IgD-negative memory B cell (primary cell): ENCODE data around the gene ZKSCAN2. TPM values are rescaled to one million over a fixed set of nuclear protein-coding genes. Genes with fewer than 3 reads are reported as not detected.

ENCODE experiments used
- H3K27ac Mint-ChIP-seq, 3 donors: one replicate each; pipeline ENCODE4 v1.8.0; 2020 to 2022; ENCODE audit warnings: mild to moderate bottlenecking in 3 of 3, mixed read lengths in 3 of 3, moderate library complexity in 1 of 3
- H3K27me3 Mint-ChIP-seq: one replicate; pipeline ENCODE4 v1.8.0; 2021; ENCODE audit warnings: mixed read lengths
- H3K36me3 Mint-ChIP-seq: one replicate; pipeline ENCODE4 v1.8.0; 2020; ENCODE audit warnings: mild to moderate bottlenecking, mixed read lengths
- H3K4me1 Mint-ChIP-seq, 3 donors: one replicate each; pipeline ENCODE4 v1.8.0; 2020 to 2022; ENCODE audit warnings: mixed read lengths in 3 of 3, mild to moderate bottlenecking in 1 of 3
- H3K4me3 Mint-ChIP-seq, 4 donors: one replicate each; pipeline ENCODE4 v1.8.0; 2020 to 2022; ENCODE audit warnings: mild to moderate bottlenecking in 4 of 4, mixed read lengths in 4 of 4, moderate library complexity in 3 of 4
- H3K9me3 Mint-ChIP-seq, 3 donors: one replicate each; pipeline ENCODE4 v1.8.0; 2020 to 2021; ENCODE audit warnings: mixed read lengths in 3 of 3, mild to moderate bottlenecking in 1 of 3
- polyA plus RNA-seq: library from polyadenylated mRNA; unstranded; fragments of 300-500 nt; fragmentation: Illumina TruSeq; gene quantifications from one replicate; pipeline ENCODE4 v1.2.3, GENCODE V29; 2021

ZKSCAN2 gene
- polyA plus RNA-seq: 1.4 TPM

DNA sequence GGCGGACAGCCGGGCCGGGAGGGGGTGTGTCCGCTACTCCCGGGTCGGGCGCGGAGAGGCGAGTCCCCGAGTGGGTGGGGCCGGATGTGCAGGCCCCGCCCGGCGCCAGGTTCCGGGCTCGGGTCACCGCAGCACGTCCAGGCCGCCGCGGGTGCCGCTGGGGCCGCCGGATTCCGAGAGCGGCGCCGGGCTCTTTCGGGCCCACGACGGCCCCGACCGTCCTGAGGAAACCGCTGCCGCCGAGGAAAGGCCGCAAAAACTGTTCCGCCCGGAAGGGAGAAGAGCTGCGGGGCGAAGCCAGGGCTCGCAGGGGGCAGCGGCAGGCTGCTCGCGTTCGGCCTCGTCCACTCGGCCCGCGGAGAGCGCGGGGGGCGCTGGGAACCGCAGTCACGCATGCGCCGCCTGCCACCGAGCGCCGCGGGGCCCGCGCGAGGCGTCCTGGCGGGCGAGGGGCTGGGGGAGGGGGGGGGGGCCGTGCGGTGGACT, at the start of gene ZKSCAN2:
Gene ZKSCAN2, minus strand, starts transcription at position 376 of the 486 bp plus-strand sequence. CDS start 718 bp downstream, outside the sequence.
- Mint-ChIP-seq H3K4me3 (peak within 1 kb of the TSS; percentile 90 to 97 (median 95)), H3K9me3 (no peaks in the 10 kb centered on the region), H3K27me3 (no peaks in the 10 kb centered on the region), H3K27ac (peak within 1 kb of the TSS; percentile 96 to 99 (median 98)), H3K4me1 (peaks cover 31 to 45% (median 32%) of the 10 kb centered on the region in 3 donors), H3K36me3 (no peaks in the 10 kb centered on the region)

DNA sequence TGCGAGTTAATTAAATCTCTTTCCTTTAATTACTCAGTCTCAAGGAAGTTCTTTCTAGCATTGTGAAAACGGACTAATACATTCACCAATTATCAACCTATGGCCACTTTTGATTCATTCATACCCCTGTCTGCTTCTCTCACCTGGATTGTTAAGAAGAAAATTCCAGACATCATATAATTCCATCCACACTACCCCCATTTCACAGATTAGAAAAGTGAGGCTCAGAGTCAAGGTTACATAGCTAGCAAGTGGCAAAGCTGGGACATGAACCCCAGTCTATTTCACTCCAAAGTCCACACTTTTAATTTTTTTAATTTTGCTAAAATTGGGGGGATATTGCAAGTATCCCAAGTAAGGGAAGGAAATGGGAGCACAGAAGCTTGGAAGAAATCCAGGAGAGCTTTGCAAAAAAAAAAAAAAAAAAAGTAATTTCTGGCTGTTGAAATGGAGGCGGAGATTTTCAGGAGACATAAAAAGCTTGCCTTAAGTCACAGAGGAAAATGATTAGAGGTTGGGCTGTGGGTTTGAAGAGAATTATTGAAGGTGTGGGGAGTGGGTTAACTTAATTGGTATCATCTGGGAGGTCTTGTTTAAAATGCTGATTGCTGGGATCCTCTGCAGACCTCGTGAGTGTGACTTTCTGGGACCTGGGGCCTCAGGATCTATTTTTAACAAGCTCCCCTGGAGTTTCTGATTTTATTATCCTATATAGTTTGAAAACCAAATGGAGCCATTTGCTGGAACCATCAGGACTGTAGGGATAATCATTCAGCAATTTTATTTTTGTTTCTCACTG, 42.3 kb upstream of the ZKSCAN2 start:
- Mint-ChIP-seq H3K4me1 (peaks cover 0 to 1% (median 0%) of the 10 kb centered on the region in 3 donors), H3K36me3 (peaks cover 2% of the 10 kb centered on the region), H3K4me3 (no peak overlapping the region), H3K27me3 (peaks cover 1% of the 10 kb centered on the region), H3K9me3 (peaks cover 0 to 5% (median 2%) of the 10 kb centered on the region in 3 donors), H3K27ac (no peak overlapping the region)

DNA sequence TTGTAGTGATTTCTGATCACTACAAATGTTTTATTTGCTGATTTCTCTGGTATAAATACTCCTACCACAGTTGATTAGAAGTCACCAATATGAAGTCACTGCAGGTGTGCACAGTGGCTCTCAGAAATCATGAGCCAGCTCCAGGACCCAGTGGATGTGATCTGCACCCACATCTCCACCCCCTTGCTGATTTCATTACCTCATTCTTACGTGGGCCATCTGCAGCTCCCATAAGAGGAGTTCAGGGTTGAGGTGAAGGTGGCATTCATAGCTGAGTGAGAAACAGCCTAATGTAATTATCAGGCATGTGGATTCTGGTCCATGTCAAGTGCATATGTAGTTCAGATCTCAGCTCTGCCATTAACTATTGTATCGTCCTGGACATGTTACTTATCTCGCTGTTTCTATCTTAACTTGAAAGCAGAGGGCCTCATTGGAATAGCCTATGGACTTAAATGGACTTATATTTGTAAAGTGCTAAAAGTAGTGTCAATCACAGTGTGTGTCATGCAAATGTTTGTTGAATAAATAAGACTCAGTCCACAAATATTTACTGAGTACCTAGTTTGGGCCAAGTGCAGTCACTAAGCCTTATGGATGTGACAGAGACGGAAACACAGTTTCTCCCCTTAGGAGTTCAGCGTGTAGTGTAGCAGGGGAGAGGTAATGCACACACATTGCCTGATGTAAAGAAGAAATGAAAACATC, 40.7 kb upstream of the ZKSCAN2 start:
- H3K27me3 Mint-ChIP-seq: peaks cover 1% of the 10 kb centered on the region
- no peak overlapping the region for H3K27ac Mint-ChIP-seq
- peaks cover 0 to 3% (median 0%) of the 10 kb centered on the region in 3 donors for H3K4me1 Mint-ChIP-seq
- H3K4me3 Mint-ChIP-seq: no peak overlapping the region
- H3K36me3 Mint-ChIP-seq: peaks cover 2% of the 10 kb centered on the region
- H3K9me3 Mint-ChIP-seq: peaks cover 0 to 2% (median 0%) of the 10 kb centered on the region in 3 donors

DNA sequence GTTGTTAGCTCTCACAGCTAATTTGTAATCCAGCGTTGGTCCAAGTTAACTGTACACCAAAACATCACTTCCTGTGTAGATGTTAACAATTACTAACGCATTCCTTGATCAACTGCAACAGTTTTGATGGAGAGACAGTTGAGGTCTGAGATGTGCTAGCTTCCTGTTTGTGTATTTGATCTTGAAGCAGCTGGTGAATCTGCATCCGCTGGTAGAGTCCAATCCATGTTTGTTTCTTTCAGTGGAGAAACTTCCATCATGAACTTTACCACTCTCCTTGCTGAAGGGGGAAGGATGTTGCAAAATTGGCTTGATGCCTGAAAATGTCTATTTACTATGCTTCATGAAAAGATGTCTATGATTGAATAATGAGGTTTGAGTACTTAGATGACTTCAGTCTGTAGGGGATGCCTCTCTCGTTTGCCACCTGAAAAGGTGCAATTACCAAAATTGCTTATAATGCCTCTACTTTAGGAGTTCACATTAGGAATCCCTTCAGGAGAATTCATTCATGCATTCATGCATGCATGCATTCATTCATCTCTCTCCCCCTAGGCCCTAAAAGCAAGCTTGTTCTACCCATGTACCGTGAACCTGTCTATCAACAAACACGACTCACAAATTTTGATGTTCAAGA, 39.6 kb upstream of the ZKSCAN2 start:
- no peak overlapping the region for H3K27ac Mint-ChIP-seq

DNA sequence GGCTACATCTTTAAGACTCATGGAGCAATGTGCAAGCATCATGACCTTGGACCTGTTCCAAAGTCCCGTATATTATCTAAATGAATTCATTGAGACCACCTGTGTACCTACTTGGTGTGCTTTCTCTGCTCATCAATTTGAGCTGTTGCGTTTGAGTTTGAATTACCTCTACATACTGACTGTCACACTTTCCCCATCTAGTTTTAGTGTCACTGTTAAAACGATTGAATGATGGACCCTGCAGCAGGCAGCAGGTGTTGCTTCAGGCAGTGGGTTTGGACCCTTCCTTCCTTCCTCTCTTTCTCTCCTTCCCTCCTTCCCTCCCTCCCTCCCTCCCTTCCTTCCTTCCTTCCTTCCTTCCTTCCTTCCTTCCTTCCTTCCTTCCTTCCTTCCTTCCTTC, 33.9 kb upstream of the ZKSCAN2 start:
- Mint-ChIP-seq H3K4me1 (peaks cover 0 to 4% (median 2%) of the 10 kb centered on the region in 3 donors), H3K27ac (no peak overlapping the region), H3K27me3 (peaks cover 4% of the 10 kb centered on the region), H3K36me3 (peaks cover 2% of the 10 kb centered on the region), H3K4me3 (no peak overlapping the region), H3K9me3 (peaks cover 0 to 5% (median 3%) of the 10 kb centered on the region in 3 donors)

More for the DNA sequence above, 39.6 kb upstream of the ZKSCAN2 start:
- Mint-ChIP-seq H3K36me3 (peaks cover 4% of the 10 kb centered on the region), H3K4me3 (no peak overlapping the region), H3K27me3 (peaks cover 4% of the 10 kb centered on the region), H3K4me1 (peaks cover 0 to 4% (median 3%) of the 10 kb centered on the region in 3 donors), H3K9me3 (peaks cover 0 to 2% (median 0%) of the 10 kb centered on the region in 3 donors)

DNA sequence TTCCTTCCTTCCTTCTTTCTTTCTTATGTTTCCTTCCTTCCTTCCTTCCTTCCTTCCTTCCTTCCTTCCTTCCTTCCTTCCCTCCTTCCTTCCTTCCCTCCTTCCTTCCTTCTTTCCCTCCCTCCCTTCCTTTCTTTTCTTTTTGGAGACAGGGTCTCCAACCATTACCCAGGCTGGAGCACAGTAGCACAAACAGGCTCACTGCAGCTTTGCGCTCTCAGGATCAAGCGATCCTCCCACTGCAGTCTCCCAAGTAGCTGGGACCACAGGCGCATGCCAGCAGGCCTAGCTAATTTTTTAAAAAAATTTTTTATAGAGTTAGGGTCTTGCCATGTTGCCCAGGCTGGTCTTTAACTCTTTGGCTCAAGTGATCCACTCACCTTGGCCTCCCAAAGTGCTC, 31.8 kb upstream of the ZKSCAN2 start:
- peaks cover 4% of the 10 kb centered on the region for H3K27me3 Mint-ChIP-seq
- H3K27ac Mint-ChIP-seq: no peak overlapping the region
- peaks cover 0 to 4% (median 2%) of the 10 kb centered on the region in 3 donors for H3K4me1 Mint-ChIP-seq
- peaks cover 4 to 11% (median 10%) of the 10 kb centered on the region in 3 donors for H3K9me3 Mint-ChIP-seq
- H3K36me3 Mint-ChIP-seq: peaks cover 2% of the 10 kb centered on the region
- H3K4me3 Mint-ChIP-seq: no peak overlapping the region

DNA sequence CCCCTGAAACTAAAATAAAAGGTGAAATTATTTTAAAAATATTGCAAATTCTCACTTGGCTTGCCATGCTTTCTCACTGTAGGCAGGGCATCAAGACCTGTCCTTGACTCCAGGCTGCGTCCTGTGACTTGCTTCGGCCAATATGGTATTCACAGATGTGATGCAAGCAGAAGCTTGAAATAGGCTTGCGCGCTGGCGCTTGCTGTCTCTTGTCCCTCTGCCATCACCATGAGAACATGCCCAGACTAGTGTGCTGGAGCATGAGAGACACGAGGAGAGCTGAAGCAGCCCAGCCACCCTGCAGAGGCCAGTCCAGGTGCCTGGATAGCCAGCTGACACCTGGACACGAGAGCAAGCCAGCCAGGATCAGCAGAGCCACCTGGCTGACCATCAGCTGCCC, 21.8 kb upstream of the ZKSCAN2 start:
- no peaks in the 10 kb centered on the region for H3K36me3 Mint-ChIP-seq
- H3K27me3 Mint-ChIP-seq: peaks cover 5% of the 10 kb centered on the region
- no peak overlapping the region for H3K4me3 Mint-ChIP-seq
- peak overlapping the region in 1 of 3 donors; percentile 20 for H3K27ac Mint-ChIP-seq
- H3K4me1 Mint-ChIP-seq: peaks cover 0 to 6% (median 0%) of the 10 kb centered on the region in 3 donors
- peaks cover 1 to 5% (median 2%) of the 10 kb centered on the region in 3 donors for H3K9me3 Mint-ChIP-seq

DNA sequence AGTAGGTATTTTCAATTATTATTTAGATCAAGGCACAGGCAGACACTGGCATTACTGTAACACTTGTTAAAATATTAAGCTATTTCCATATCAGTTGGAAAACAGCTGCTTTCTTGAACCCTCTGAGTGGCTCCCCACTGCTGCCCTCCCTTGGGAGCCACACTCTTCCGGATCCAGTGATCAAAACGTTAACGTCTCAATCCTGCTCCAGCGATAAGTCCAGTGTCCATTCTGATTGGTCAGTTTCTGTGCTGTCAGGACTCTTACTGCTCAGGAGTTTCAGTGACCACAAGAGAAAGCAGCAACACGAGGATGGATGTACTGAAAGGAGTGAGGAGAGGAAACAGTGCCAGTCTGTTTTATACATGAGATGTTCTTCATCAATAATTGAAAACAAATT, 13.8 kb upstream of the ZKSCAN2 start:
- H3K36me3 Mint-ChIP-seq: peaks cover 2% of the 10 kb centered on the region
- no peak overlapping the region for H3K4me3 Mint-ChIP-seq
- H3K27me3 Mint-ChIP-seq: no peaks in the 10 kb centered on the region
- peak overlapping the region in 1 of 3 donors; percentile 39 for H3K27ac Mint-ChIP-seq
- no peaks in the 10 kb centered on the region for H3K9me3 Mint-ChIP-seq
- H3K4me1 Mint-ChIP-seq: peaks cover under 1 to 14% (median 12%) of the 10 kb centered on the region in 3 donors

DNA sequence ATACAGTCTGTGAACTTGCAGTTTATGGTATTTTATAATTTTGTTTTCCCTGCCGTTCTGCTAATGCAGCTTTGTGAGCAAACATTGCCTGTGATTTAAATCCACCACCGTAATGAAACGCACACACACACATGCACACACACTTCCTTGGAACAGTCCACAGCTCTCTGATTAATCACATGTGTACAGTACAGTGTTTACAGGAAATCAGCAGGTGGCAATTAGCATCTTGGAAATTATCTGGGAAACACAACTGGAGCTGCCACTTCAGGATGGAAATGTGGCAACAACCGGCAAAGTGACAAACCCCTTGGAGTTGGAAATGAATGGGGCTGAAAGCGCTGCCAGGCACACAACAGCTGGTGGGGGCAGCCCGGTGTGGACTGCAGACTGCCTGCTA, 12.9 kb upstream of the ZKSCAN2 start:
- Mint-ChIP-seq H3K4me3 (no peak overlapping the region), H3K9me3 (no peaks in the 10 kb centered on the region), H3K4me1 (peaks cover 2 to 15% (median 12%) of the 10 kb centered on the region in 3 donors), H3K27me3 (no peaks in the 10 kb centered on the region), H3K36me3 (peaks cover 3% of the 10 kb centered on the region), H3K27ac (no peak overlapping the region)

DNA sequence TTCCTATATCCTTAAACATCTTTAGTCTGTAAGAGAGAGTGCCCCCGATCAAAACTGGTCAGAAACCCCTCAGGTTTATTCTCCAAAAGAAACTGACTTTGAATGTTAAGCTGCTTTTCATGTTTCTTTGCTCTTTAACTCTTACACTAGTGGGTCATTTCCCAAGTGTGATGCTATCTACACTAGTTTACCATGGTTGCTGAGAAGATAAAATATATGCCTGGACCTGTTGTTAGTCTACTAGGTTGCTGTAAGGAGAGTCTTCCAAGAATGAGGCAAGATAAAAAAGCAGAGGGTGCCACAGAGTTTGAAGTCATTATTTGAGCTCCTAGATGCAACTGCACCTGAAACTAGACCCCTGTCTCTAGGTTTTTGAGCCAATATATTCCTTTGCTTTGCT, 12.2 kb upstream of the ZKSCAN2 start:
- no peak overlapping the region for H3K27ac Mint-ChIP-seq
- H3K4me1 Mint-ChIP-seq: peaks cover 2 to 15% (median 12%) of the 10 kb centered on the region in 3 donors
- no peak overlapping the region for H3K4me3 Mint-ChIP-seq
- no peaks in the 10 kb centered on the region for H3K27me3 Mint-ChIP-seq
- peaks cover 3% of the 10 kb centered on the region for H3K36me3 Mint-ChIP-seq
- no peaks in the 10 kb centered on the region for H3K9me3 Mint-ChIP-seq

DNA sequence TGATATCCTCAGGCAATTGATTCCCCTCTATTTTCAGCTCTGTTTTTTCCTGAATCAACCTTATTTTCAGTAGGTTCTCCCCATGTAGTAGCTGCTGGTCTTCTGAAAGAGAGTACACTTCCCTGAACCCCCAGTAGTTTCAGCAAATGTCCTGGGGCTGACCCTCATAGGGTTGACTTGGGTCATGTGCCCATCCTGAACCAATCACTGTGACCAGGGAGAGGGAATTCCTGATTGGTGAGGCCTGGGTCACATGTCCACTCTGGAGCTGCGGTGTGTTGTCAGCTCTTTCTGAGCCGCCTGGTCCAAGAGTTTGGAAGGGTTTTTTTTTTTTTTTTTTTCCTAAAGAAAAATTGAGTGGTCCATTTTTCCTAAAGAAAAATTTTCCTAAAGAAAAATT, 8.3 kb upstream of the ZKSCAN2 start:
- peaks cover 10 to 30% (median 19%) of the 10 kb centered on the region in 3 donors for H3K4me1 Mint-ChIP-seq
- H3K27ac Mint-ChIP-seq: no peak overlapping the region

DNA sequence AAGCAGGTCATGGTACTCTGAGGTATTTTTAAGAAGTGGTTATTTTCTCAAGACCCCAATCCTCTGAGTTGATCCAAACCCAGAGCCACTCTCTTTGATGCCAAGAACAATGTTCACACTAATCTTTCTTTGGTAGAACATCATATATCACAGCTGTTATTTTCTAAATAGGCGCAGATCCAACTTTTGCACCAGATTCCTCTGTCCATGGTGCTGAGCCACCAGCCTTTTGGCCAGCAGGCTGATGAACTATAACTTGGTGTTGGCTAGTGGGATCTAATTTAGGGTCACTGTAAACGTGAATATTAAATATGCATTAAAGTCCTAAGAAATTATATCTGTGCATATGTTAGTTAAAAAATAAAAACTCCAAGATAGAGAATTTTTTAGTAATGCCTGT, 7.0 kb upstream of the ZKSCAN2 start:
- H3K27ac Mint-ChIP-seq: no peak overlapping the region
- H3K36me3 Mint-ChIP-seq: peaks cover 7% of the 10 kb centered on the region
- H3K4me3 Mint-ChIP-seq: no peak overlapping the region
- H3K4me1 Mint-ChIP-seq: peaks cover 11 to 30% (median 20%) of the 10 kb centered on the region in 3 donors
- no peaks in the 10 kb centered on the region for H3K9me3 Mint-ChIP-seq
- no peaks in the 10 kb centered on the region for H3K27me3 Mint-ChIP-seq

More for the DNA sequence above, 8.3 kb upstream of the ZKSCAN2 start:
- Mint-ChIP-seq H3K27me3 (no peaks in the 10 kb centered on the region), H3K4me3 (no peak overlapping the region), H3K36me3 (peaks cover 7% of the 10 kb centered on the region), H3K9me3 (no peaks in the 10 kb centered on the region)

DNA sequence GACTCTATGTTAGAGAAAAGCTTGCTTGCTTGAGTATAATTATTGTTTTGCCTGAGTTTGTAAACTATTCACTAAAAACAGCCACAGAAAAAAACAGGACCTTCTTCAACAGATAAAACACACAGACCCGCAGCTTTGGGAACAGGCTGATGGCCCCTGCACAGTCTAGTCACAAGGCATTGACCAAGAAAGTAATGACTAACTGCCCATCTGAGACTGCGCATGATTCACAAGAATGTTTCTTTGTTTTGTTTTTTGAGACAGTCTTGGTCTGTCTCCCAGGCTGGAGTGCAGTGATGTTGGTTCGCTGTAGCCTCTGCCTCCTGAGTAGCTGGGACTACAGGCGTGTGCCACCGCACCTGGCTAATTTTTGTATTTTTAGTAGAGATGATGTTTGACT, 2.8 kb upstream of the ZKSCAN2 start:
- H3K36me3 Mint-ChIP-seq: peaks cover 4% of the 10 kb centered on the region
- H3K27me3 Mint-ChIP-seq: no peaks in the 10 kb centered on the region
- H3K27ac Mint-ChIP-seq: peak overlapping the region in 2 of 3 donors; percentile 80 to 94
- peaks cover 35 to 52% (median 35%) of the 10 kb centered on the region in 3 donors for H3K4me1 Mint-ChIP-seq
- H3K4me3 Mint-ChIP-seq: peak overlapping the region in 2 of 4 donors; percentile 25 to 93
- no peaks in the 10 kb centered on the region for H3K9me3 Mint-ChIP-seq

DNA sequence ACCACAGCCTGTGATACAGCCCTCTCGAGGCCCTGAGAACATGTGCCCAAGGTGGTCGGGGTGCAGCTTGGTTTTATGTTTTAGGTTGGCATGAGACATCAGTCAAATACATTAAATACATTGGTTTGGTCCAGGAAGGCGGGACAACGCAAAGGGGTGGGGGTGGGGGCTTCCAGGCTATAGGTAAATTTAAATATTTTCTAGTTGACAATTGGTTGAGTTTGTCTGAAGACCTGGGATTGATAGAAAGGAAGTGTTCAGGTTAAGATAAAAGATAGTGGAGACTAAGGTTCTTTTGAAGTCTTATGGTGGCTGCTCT, 1.2 kb upstream of the ZKSCAN2 start:
- H3K9me3 Mint-ChIP-seq: no peaks in the 10 kb centered on the region
- H3K27me3 Mint-ChIP-seq: no peaks in the 10 kb centered on the region
- H3K4me1 Mint-ChIP-seq: peaks cover 31 to 52% (median 34%) of the 10 kb centered on the region in 3 donors
- peak overlapping the region; percentile 90 to 97 (median 95) for H3K4me3 Mint-ChIP-seq
- H3K36me3 Mint-ChIP-seq: peaks cover 1% of the 10 kb centered on the region
- H3K27ac Mint-ChIP-seq: peak overlapping the region; percentile 94 to 98 (median 94)
